GM23338 (cell line): ENCODE data around the gene SLC9A3. TPM values are rescaled to one million over a fixed set of nuclear protein-coding genes. Genes with fewer than 3 reads are reported as not detected.
A peak's percentile ranks its signal among the peaks of the same experiment; 100 is the strongest.

Source experiments
- ATAC-seq: fragments of 200-7000 bp; cut with Tn5 transposase; 3 replicates; pipeline ENCODE4 v1.9.1; 2020
- DNase-seq: peaks from one replicate; pipeline ENCODE4 v3.0.0-alpha.2; 2015; ENCODE audit warnings: low spot score
- H2AFZ ChIP-seq: fragments of 200-600 bp; sonication (generic); 2 replicates; pipeline ENCODE4 v1.8.0; 2016; ENCODE audit warnings: antibody characterized with exemption, mild to moderate bottlenecking, moderate library complexity
- H3F3A ChIP-seq: fragments of 200-600 bp; sonication (generic); replicated peaks from 2 replicates; pipeline ENCODE4 v1.8.0; 2017; ENCODE audit warnings: antibody characterized with exemption, mixed run types, low read depth
- H3K27ac ChIP-seq: fragments of 200-600 bp; sonication (generic); 2 replicates; pipeline ENCODE4 v1.6.1; 2016; ENCODE audit warnings: low read depth
- H3K27me3 ChIP-seq: fragments of 200-600 bp; sonication (generic); 2 replicates; pipeline ENCODE4 v1.8.0; 2016; ENCODE audit warnings: mild to moderate bottlenecking, mixed run types, moderate library complexity; ENCODE audit not compliant: insufficient read depth
- H3K36me3 ChIP-seq: fragments of 200-600 bp; sonication (generic); 2 replicates; pipeline ENCODE4 v1.8.0; 2016; ENCODE audit warnings: mild to moderate bottlenecking; ENCODE audit not compliant: insufficient read depth
- H3K4me1 ChIP-seq: fragments of 200-600 bp; sonication (generic); 2 replicates; pipeline ENCODE4 v1.8.0; 2016; ENCODE audit warnings: mild to moderate bottlenecking, moderate library complexity; ENCODE audit not compliant: insufficient read depth
- H3K4me2 ChIP-seq: fragments of 200-600 bp; sonication (generic); 2 replicates; pipeline ENCODE4 v1.7.1; 2017; ENCODE audit warnings: mixed run types
- H3K4me3 ChIP-seq: fragments of 200-600 bp; sonication (generic); 2 replicates; pipeline ENCODE4 v1.6.1; 2016; ENCODE audit warnings: mixed run types
- H3K79me2 ChIP-seq: fragments of 200-600 bp; sonication (generic); replicated peaks from 2 replicates; pipeline ENCODE4 v1.8.0; 2017; ENCODE audit warnings: mild to moderate bottlenecking; ENCODE audit not compliant: insufficient read depth
- H3K9me2 ChIP-seq: fragments of 200-600 bp; sonication (generic); 2 replicates; pipeline ENCODE4 v1.8.0; 2017; ENCODE audit not compliant: insufficient read depth
- H4K20me1 ChIP-seq: fragments of 200-600 bp; sonication (generic); replicated peaks from 2 replicates; pipeline ENCODE4 v1.8.0; 2017; ENCODE audit warnings: mild to moderate bottlenecking; ENCODE audit not compliant: insufficient read depth
- H3K27ac Mint-ChIP-seq: 2 replicates; pipeline ENCODE4 v1.8.0; 2020; ENCODE audit warnings: inconsistent platforms, mild to moderate bottlenecking, moderate library complexity, mixed read lengths
- H3K27me3 Mint-ChIP-seq: 3 replicates; pipeline ENCODE4 v1.8.0; 2022; ENCODE audit warnings: low read depth, mild to moderate bottlenecking, moderate library complexity, mixed read lengths, inconsistent platforms; ENCODE audit not compliant: insufficient read depth, poor library complexity
- H3K36me3 Mint-ChIP-seq: 3 replicates; pipeline ENCODE4 v1.8.0; 2021; ENCODE audit warnings: low read depth, mild to moderate bottlenecking, inconsistent platforms, moderate library complexity, mixed read lengths
- H3K4me1 Mint-ChIP-seq: 3 replicates; pipeline ENCODE4 v1.8.0; 2020; ENCODE audit warnings: mild to moderate bottlenecking, inconsistent platforms, mixed read lengths
- H3K4me3 Mint-ChIP-seq: 3 replicates; pipeline ENCODE4 v1.8.0; 2021; ENCODE audit warnings: moderate library complexity, mild to moderate bottlenecking, inconsistent platforms, mixed read lengths
- H3K9me3 Mint-ChIP-seq: 3 replicates; pipeline ENCODE4 v1.8.0; 2020; ENCODE audit warnings: moderate library complexity, mild to moderate bottlenecking, inconsistent platforms, mixed read lengths
- CREB1 ChIP-seq: fragments of 250-450 bp; sonication (Bioruptor Pico); IDR thresholded peaks from 2 replicates; pipeline ENCODE4 v1.5.0; 2020; ENCODE audit warnings: low read depth, mild to moderate bottlenecking, moderate library complexity
- EZH2 ChIP-seq: fragments of 200-600 bp; sonication (generic); IDR thresholded peaks from one replicate; pipeline ENCODE4 v1.8.0; 2017; ENCODE audit warnings: antibody characterized with exemption, mild to moderate bottlenecking, low read depth; ENCODE audit not compliant: unreplicated experiment
- EZH2phosphoT487 ChIP-seq: fragments of 200-600 bp; sonication (generic); IDR thresholded peaks from one replicate; pipeline ENCODE4 v1.8.1; 2018; ENCODE audit warnings: antibody characterized with exemption; ENCODE audit not compliant: unreplicated experiment
- JUNB ChIP-seq: IDR thresholded peaks from one replicate; pipeline ENCODE4 v1.6.1; 2016; ENCODE audit warnings: antibody characterized with exemption; ENCODE audit not compliant: unreplicated experiment
- POLR2AphosphoS5 ChIP-seq: IDR thresholded peaks from 2 replicates; pipeline ENCODE4 v1.6.1; 2016; ENCODE audit warnings: antibody characterized with exemption, low read depth
- REST ChIP-seq: IDR thresholded peaks from one replicate; pipeline ENCODE4 v1.6.1; 2018; ENCODE audit warnings: antibody characterized with exemption; ENCODE audit not compliant: unreplicated experiment
- ZNF114 ChIP-seq: fragments of 250-450 bp; sonication (Bioruptor Pico); IDR thresholded peaks from 2 replicates; pipeline ENCODE4 v1.5.0; 2020; ENCODE audit warnings: mild to moderate bottlenecking, moderate library complexity
- ZNF331 ChIP-seq: fragments of 250-450 bp; sonication (Bioruptor Pico); IDR thresholded peaks from 2 replicates; pipeline ENCODE4 v1.5.0; 2020; ENCODE audit warnings: low read depth, mild to moderate bottlenecking, moderate library complexity
- polyA plus RNA-seq: library from polyadenylated mRNA; unstranded; fragments of >200 nt; fragmentation: Nextera tagmentation; extraction: Ambion mirVana; gene quantifications from 2 replicates; pipeline ENCODE4 v1.2.1, GENCODE V29; 2016
- total RNA-seq: library from RNA; depleted of rRNA; stranded (reverse); fragments of >200 nt; shearing (Covaris generic); gene quantifications from 2 replicates; pipeline ENCODE4 v1.2.3, GENCODE V29; 2014
- TF ChIP-seq, protein P1 (sequence below): IDR thresholded peaks from 2 replicates; pipeline ENCODE4 v1.6.1; 2016; ENCODE audit warnings: antibody characterized with exemption
- TF ChIP-seq, protein P2 (sequence below), 2 experiments: fragments of 200-600 bp in 1 of 2; sonication (generic) in 1 of 2; conservative IDR thresholded peaks; 2 replicates each; pipeline versions ENCODE4 v1.5.1 to v1.6.1; 2016 to 2017; ENCODE audit warnings: antibody characterized with exemption in 2 of 2, low read depth in 2 of 2, mild to moderate bottlenecking in 2 of 2, moderate library complexity in 1 of 2

The SLC9A3 gene
- total and polyA plus RNA-seq, 2 experiments from 2014 or later = 0.39 to 3.1 TPM

DNA sequence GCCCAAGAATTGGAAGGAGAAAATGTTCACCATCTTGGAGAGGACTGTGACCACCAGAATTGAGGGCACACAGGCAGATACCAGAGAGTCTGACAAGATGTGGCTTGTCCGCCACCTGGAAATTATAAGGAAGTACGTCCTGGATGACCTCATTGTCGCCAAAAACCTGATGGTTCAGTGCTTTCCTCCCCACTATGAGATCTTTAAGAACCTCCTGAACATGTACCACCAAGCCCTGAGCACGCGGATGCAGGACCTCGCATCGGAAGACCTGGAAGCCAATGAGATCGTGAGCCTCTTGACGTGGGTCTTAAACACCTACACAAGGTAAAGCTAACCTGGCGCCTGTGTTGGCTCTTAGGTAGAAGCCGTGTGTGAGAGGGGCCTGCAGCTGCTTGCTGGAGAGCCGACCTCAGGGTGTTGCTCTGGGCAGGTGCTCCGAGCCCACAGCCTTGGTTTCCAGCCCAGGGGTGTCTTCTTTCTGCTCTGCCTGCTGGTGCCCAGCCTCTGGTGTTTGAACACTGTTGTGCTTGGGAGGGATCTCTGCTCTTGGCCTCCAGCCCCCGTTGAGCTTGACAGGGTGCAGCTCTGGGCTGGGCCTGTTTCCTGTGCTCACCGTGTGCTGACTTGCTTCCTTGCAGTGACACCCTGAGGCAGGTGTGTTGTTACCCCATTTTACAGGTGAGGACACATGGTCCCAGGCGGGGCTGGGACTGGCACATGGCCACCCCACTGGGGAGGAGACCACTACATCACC is 70.3 kb downstream of the SLC9A3 start:
- H3K36me3 Mint-ChIP-seq = peaks cover 61% of the 10 kb centered on the region
- peak overlapping the region; percentile 56; the same call in 1 of the 2 replicates for H3K27ac Mint-ChIP-seq
- peaks cover 18% of the 10 kb centered on the region for H3K36me3 ChIP-seq

GRCh38 chr5:452978-453710 is 71.1 kb downstream of the SLC9A3 start:
- H2AFZ ChIP-seq = no peak overlapping the region
- Mint-ChIP-seq H3K27me3 (peaks cover 3% of the 10 kb centered on the region), H3K4me3 (no peak overlapping the region), H3K36me3 (peaks cover 64% of the 10 kb centered on the region), H3K9me3 (no peaks in the 10 kb centered on the region; the same call in 2 of the 3 replicates), H3K27ac (no peak overlapping the region), H3K4me1 (peaks cover 14% of the 10 kb centered on the region)
- H3K27me3 ChIP-seq = no peaks in the 10 kb centered on the region
- H3F3A ChIP-seq = no peaks in the 10 kb centered on the region
- no peak overlapping the region for H3K4me3 ChIP-seq
- ATAC-seq (no peak), DNase-seq (no peak)
- no peak overlapping the region for H3K4me2 ChIP-seq
- no peaks in the 10 kb centered on the region for H3K9me2 ChIP-seq
- H3K36me3 ChIP-seq = peaks cover 20% of the 10 kb centered on the region
- H3K4me1 ChIP-seq = peaks cover 4% of the 10 kb centered on the region
- peaks cover 30% of the 10 kb centered on the region for H3K79me2 ChIP-seq
- no peak overlapping the region for H3K27ac ChIP-seq
- H4K20me1 ChIP-seq = peaks cover 4% of the 10 kb centered on the region; the same call in 1 of the 2 replicates
- TF ChIP-seq CREB1 (CRISPR knock-in tag) (no peak), JUNB (no peak), REST (no peak), ZNF331 (CRISPR knock-in tag) (no peak), POLR2AphosphoS5 (no peak), ZNF114 (CRISPR knock-in tag) (no peak), EZH2 (no peak)
- TF ChIP-seq, protein P1, sequence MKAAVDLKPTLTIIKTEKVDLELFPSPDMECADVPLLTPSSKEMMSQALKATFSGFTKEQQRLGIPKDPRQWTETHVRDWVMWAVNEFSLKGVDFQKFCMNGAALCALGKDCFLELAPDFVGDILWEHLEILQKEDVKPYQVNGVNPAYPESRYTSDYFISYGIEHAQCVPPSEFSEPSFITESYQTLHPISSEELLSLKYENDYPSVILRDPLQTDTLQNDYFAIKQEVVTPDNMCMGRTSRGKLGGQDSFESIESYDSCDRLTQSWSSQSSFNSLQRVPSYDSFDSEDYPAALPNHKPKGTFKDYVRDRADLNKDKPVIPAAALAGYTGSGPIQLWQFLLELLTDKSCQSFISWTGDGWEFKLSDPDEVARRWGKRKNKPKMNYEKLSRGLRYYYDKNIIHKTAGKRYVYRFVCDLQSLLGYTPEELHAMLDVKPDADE = no peak
- TF ChIP-seq, protein P2, sequence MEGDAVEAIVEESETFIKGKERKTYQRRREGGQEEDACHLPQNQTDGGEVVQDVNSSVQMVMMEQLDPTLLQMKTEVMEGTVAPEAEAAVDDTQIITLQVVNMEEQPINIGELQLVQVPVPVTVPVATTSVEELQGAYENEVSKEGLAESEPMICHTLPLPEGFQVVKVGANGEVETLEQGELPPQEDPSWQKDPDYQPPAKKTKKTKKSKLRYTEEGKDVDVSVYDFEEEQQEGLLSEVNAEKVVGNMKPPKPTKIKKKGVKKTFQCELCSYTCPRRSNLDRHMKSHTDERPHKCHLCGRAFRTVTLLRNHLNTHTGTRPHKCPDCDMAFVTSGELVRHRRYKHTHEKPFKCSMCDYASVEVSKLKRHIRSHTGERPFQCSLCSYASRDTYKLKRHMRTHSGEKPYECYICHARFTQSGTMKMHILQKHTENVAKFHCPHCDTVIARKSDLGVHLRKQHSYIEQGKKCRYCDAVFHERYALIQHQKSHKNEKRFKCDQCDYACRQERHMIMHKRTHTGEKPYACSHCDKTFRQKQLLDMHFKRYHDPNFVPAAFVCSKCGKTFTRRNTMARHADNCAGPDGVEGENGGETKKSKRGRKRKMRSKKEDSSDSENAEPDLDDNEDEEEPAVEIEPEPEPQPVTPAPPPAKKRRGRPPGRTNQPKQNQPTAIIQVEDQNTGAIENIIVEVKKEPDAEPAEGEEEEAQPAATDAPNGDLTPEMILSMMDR (conservative IDR thresholded peaks at IDR 0.05; ENCODE audit: low read depth in 2 of 2) = no peak

More for the DNA sequence above, 70.3 kb downstream of the SLC9A3 start:
- peaks cover 14% of the 10 kb centered on the region for H3K4me1 Mint-ChIP-seq
- peak; percentile 55 for ATAC-seq
- H3K4me3 ChIP-seq = no peak overlapping the region
- H3F3A ChIP-seq = no peaks in the 10 kb centered on the region
- no peak overlapping the region for H3K4me2 ChIP-seq
- no peaks in the 10 kb centered on the region for H3K27me3 Mint-ChIP-seq
- peaks cover 4% of the 10 kb centered on the region; the same call in 1 of the 2 replicates for H4K20me1 ChIP-seq
- H3K9me3 Mint-ChIP-seq = no peaks in the 10 kb centered on the region
- no peaks in the 10 kb centered on the region for H3K27me3 ChIP-seq
- no peaks in the 10 kb centered on the region for H3K9me2 ChIP-seq
- no peak overlapping the region for H3K27ac ChIP-seq
- H3K4me1 ChIP-seq = peaks cover 4% of the 10 kb centered on the region
- H3K4me3 Mint-ChIP-seq = no peak overlapping the region
- TF ChIP-seq EZH2phosphoT487 (no peak), JUNB (no peak), EZH2 (no peak)
- TF ChIP-seq, protein P2 (conservative IDR thresholded peaks at IDR 0.05; ENCODE audit: low read depth in 2 of 2) = peak in 1 of 2 experiments; percentile 35; a peak in 2 of 4 replicates
- no peak for DNase-seq
- H3K79me2 ChIP-seq = peaks cover 30% of the 10 kb centered on the region
- no peak overlapping the region for H2AFZ ChIP-seq
